ENCODE results near the gene NCLN. TPM values are rescaled to one million over a fixed set of nuclear protein-coding genes. Genes with fewer than 3 reads are reported as not detected.
"Not testable (repeated sequence)": the region's sequence is repeated elsewhere in the genome, so short reads cannot be mapped to it uniquely, and the experiment has no call there.

The NCLN gene
- total RNA-seq, 2 donors from 2014 or later, result 48.6 to 68.5 TPM

DNA sequence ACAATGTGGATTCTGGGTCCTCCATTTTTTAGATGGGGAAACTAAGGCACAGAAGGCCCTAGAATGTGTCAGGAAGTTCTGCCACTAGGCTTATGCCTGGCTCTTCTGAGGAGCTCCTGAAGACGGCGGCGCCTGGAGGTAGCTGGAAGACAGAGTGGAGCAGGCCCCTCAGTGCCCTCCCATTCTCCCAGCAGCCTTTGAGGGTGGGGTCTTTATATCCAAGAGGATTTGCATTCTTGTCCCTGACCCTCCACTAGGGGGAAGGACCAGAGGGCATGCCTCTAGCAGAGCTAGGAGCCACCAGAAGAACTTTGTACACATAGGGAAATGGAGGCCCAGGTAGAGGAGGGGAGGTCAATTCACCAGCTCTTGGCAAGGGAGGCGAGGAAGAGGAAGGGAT lies 48.1 kb downstream of the NCLN start:
- DNase-seq (ENCODE audit: low spot score), result no peak
- no peaks in the 10 kb centered on the region for H3K36me3 ChIP-seq
- no peaks in the 10 kb centered on the region for H3K4me1 ChIP-seq (replicated peaks)
- H3K9me3 ChIP-seq, result no peaks in the 10 kb centered on the region
- H3K27me3 ChIP-seq (replicated peaks; ENCODE audit: insufficient read depth), result no peaks in the 10 kb centered on the region
- WGBS, result 49% methylated on average over 4 of the region's 4 CpGs
- H3K4me3 ChIP-seq, result no peak overlapping the region
- no peak overlapping the region for H3K27ac ChIP-seq
- TF ChIP-seq POLR2AphosphoS5 (IDR thresholded peaks at IDR 0.05) (no peak), POLR2A (IDR thresholded peaks at IDR 0.05) (no peak)
- TF ChIP-seq, protein P1, sequence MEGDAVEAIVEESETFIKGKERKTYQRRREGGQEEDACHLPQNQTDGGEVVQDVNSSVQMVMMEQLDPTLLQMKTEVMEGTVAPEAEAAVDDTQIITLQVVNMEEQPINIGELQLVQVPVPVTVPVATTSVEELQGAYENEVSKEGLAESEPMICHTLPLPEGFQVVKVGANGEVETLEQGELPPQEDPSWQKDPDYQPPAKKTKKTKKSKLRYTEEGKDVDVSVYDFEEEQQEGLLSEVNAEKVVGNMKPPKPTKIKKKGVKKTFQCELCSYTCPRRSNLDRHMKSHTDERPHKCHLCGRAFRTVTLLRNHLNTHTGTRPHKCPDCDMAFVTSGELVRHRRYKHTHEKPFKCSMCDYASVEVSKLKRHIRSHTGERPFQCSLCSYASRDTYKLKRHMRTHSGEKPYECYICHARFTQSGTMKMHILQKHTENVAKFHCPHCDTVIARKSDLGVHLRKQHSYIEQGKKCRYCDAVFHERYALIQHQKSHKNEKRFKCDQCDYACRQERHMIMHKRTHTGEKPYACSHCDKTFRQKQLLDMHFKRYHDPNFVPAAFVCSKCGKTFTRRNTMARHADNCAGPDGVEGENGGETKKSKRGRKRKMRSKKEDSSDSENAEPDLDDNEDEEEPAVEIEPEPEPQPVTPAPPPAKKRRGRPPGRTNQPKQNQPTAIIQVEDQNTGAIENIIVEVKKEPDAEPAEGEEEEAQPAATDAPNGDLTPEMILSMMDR (IDR thresholded peaks at IDR 0.05), result no peak
- intact Hi-C loops (cut with DNase I), result no loop called here

DNA sequence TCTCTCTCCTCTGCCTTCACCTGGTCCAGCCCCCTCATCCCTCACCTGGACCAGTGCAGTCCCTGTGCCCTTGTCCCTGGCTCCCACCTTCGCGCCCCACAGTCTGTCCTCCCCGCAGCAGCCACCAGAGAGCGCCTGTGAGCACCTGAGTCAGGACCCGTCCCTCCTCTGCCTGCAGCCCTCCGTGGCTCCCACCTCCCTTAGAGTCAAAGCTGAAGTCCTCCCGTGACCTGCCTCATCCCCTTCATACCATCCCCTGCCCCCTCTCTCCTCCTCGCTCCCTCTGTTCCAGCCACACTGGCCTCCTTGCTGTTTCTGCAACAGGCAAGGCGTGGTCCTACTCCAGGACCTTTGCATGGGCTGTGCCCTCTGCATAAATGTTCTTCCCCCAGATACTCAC lies 49.1 kb downstream of the NCLN start:
- intact Hi-C loops (cut with DNase I), result no loop called here
- DNase-seq (ENCODE audit: low spot score), result no peak
- Histone ChIP-seq H3K4me3 (no peak overlapping the region), H3K9me3 (no peaks in the 10 kb centered on the region), H3K27ac (no peak overlapping the region), H3K27me3 (replicated peaks; ENCODE audit: insufficient read depth) (no peaks in the 10 kb centered on the region), H3K4me1 (replicated peaks) (no peaks in the 10 kb centered on the region), H3K36me3 (no peaks in the 10 kb centered on the region)
- WGBS, result 62% methylated on average over 9 of the region's 9 CpGs
- TF ChIP-seq, protein P1 (IDR thresholded peaks at IDR 0.05), result no peak
- TF ChIP-seq POLR2AphosphoS5 (IDR thresholded peaks at IDR 0.05), result no peak
- no peak for TF ChIP-seq POLR2A (IDR thresholded peaks at IDR 0.05)

- WGBS, result 85% methylated on average over 2 of the region's 2 CpGs
- H3K36me3 ChIP-seq; H3K4me3 ChIP-seq; DNase-seq (ENCODE audit: low spot score); H3K9me3 ChIP-seq; H3K4me1 ChIP-seq (replicated peaks); H3K27ac ChIP-seq; H3K27me3 ChIP-seq (replicated peaks; ENCODE audit: insufficient read depth); intact Hi-C loops (cut with DNase I): not testable (repeated sequence)
Observed at GRCh38 chr19:3235604-3236003, 49.9 kb downstream of the NCLN start.

- Histone ChIP-seq H3K4me3 (no peak overlapping the region), H3K9me3 (no peaks in the 10 kb centered on the region), H3K36me3 (no peaks in the 10 kb centered on the region), H3K4me1 (replicated peaks) (no peaks in the 10 kb centered on the region), H3K27ac (no peak overlapping the region), H3K27me3 (replicated peaks; ENCODE audit: insufficient read depth) (no peaks in the 10 kb centered on the region)
- WGBS, result 60% methylated on average over 4 of the region's 4 CpGs
- TF ChIP-seq POLR2A (IDR thresholded peaks at IDR 0.05) (no peak), POLR2AphosphoS5 (IDR thresholded peaks at IDR 0.05) (no peak)
- TF ChIP-seq, protein P1 (IDR thresholded peaks at IDR 0.05), result no peak
- DNase-seq (ENCODE audit: low spot score), result no peak
- intact Hi-C loops (cut with DNase I), result no loop called here
Observed at GRCh38 chr19:3236272-3236671, 50.5 kb downstream of the NCLN start.

- no peaks in the 10 kb centered on the region for H3K36me3 ChIP-seq
- TF ChIP-seq POLR2AphosphoS5 (IDR thresholded peaks at IDR 0.05) (no peak), POLR2A (IDR thresholded peaks at IDR 0.05) (no peak)
- TF ChIP-seq, protein P1 (IDR thresholded peaks at IDR 0.05), result no peak
- H3K27ac ChIP-seq, result no peak overlapping the region
- H3K27me3 ChIP-seq (replicated peaks; ENCODE audit: insufficient read depth), result no peaks in the 10 kb centered on the region
- intact Hi-C loops (cut with DNase I), result no loop called here
- WGBS, result 93% methylated on average over 7 of the region's 7 CpGs
- no peak for DNase-seq (ENCODE audit: low spot score)
- H3K9me3 ChIP-seq, result no peaks in the 10 kb centered on the region
- no peaks in the 10 kb centered on the region for H3K4me1 ChIP-seq (replicated peaks)
- H3K4me3 ChIP-seq, result no peak overlapping the region
Observed at GRCh38 chr19:3238066-3238561, 52.4 kb downstream of the NCLN start.

All from prostate gland (tissue), 2 donors.